Peyer's patch (tissue), 4 donors: ENCODE data around the gene CDH4.

Source experiments
- CTCF ChIP-seq, 6 experiments: fragments of 450-650 bp in 4 of 6; fragments of 200-600 bp in 2 of 6; sonication (generic) in 1 of 6; IDR thresholded peaks; one replicate each; pipeline ENCODE4 v1.5.1; 2017 to 2019; ENCODE audit warnings: antibody characterized with exemption in 6 of 6, mild to moderate bottlenecking in 3 of 6, moderate library complexity in 1 of 6
- POLR2A ChIP-seq, 2 donors: fragments of 450-650 bp; IDR thresholded peaks; one replicate each; pipeline ENCODE4 v1.5.1; 2017; ENCODE audit warnings: antibody characterized with exemption in 2 of 2, mild to moderate bottlenecking in 2 of 2, moderate library complexity in 2 of 2

- TF ChIP-seq CTCF (IDR thresholded peaks at IDR 0.05): no peak
- TF ChIP-seq POLR2A (IDR thresholded peaks at IDR 0.05): no peak
These were observed 677.5 kb downstream of the CDH4 start for GRCh38 chr20:61929561-61929960.
